PC-9 (cell line): Measurements from ENCODE around the gene LHFPL2.

Source experiments
- CTCF ChIP-seq: fragments of 200-600 bp; sonication (generic); conservative IDR thresholded peaks from 2 replicates; pipeline ENCODE4 v1.6.1; 2017; ENCODE audit warnings: mixed run types, antibody characterized with exemption, mild to moderate bottlenecking, moderate library complexity
- EZH2 ChIP-seq: fragments of 200-600 bp; sonication (generic); IDR thresholded peaks from 2 replicates; pipeline ENCODE4 v1.8.0; 2017; ENCODE audit warnings: antibody characterized with exemption, low read depth

GRCh38 chr5:78669331-78669730 is 20.8 kb upstream of the LHFPL2 start:
- TF ChIP-seq CTCF: no peak
- TF ChIP-seq EZH2: no peak
